CD14-positive monocyte (primary cell): Measurements from ENCODE around the gene NSD1. TPM values are rescaled to one million over a fixed set of nuclear protein-coding genes. Genes with fewer than 3 reads are reported as not detected.

ENCODE experiments used
- DNase-seq, 3 donors: peaks; one replicate each; pipeline ENCODE4 v3.0.0-alpha.2; 2011 to 2022
- H2AFZ ChIP-seq: 2 replicates; pipeline ENCODE4 v1.6.0; 2012; ENCODE audit warnings: mild to moderate bottlenecking, low read depth, low read length, inconsistent platforms; ENCODE audit not compliant: insufficient read depth, poor library complexity, severe bottlenecking
- H3K27ac ChIP-seq, 2 donors: 1 replicate in 1 of 2; 2 replicates in 1 of 2; pipeline ENCODE4 v1.5.1; 2012 to 2013; ENCODE audit warnings: low read length in 2 of 2, control low read depth in 1 of 2, inconsistent platforms in 1 of 2, low read depth in 1 of 2, mild to moderate bottlenecking in 1 of 2
- H3K27me3 ChIP-seq, 2 donors: one replicate each; pipeline versions ENCODE4 v1.6.0 to v1.6.1; 2011 to 2013; ENCODE audit warnings: low read length in 2 of 2; ENCODE audit not compliant: control insufficient read depth in 2 of 2, insufficient read depth in 2 of 2
- H3K36me3 ChIP-seq, 2 donors: replicated peaks in 1 of 2; 1 replicate in 1 of 2; 2 replicates in 1 of 2; pipeline versions ENCODE4 v1.5.1 to v1.6.1; 2012 to 2013; ENCODE audit warnings: low read length in 2 of 2, control low read depth in 1 of 2, inconsistent platforms in 1 of 2, mild to moderate bottlenecking in 1 of 2; ENCODE audit not compliant: insufficient read depth in 2 of 2, control insufficient read depth in 1 of 2
- H3K4me1 ChIP-seq, 2 donors: 1 replicate in 1 of 2; 2 replicates in 1 of 2; pipeline versions ENCODE4 v1.5.1 to v1.6.1; 2012 to 2013; ENCODE audit warnings: low read length in 2 of 2, control low read depth in 1 of 2, inconsistent platforms in 1 of 2, mild to moderate bottlenecking in 1 of 2, moderate library complexity in 1 of 2; ENCODE audit not compliant: insufficient read depth in 2 of 2, control insufficient read depth in 1 of 2
- H3K4me2 ChIP-seq: replicated peaks from 2 replicates; pipeline ENCODE3; 2012; ENCODE audit warnings: low read length, moderate library complexity, mild to moderate bottlenecking; ENCODE audit not compliant: poor library complexity, severe bottlenecking; ENCODE audit errors: extremely low read depth
- H3K4me3 ChIP-seq, 3 experiments: fragments of 200-600 bp in 1 of 3; sonication (generic) in 1 of 3; replicated peaks in 1 of 3; 1 replicate in 2 of 3; 2 replicates in 1 of 3; pipeline ENCODE4 v1.5.1; 2011 to 2013; ENCODE audit warnings: low read length in 3 of 3, mild to moderate bottlenecking in 3 of 3, control low read depth in 2 of 3, low read depth in 2 of 3, inconsistent platforms in 1 of 3, moderate library complexity in 1 of 3
- H3K79me2 ChIP-seq: 2 replicates; pipeline ENCODE4 v1.6.0; 2012; ENCODE audit warnings: mild to moderate bottlenecking, control low read depth, inconsistent platforms, low read length, moderate library complexity; ENCODE audit not compliant: insufficient read depth
- H3K9ac ChIP-seq: 2 replicates; pipeline ENCODE4 v1.6.0; 2017; ENCODE audit warnings: low read length, mild to moderate bottlenecking; ENCODE audit not compliant: insufficient read depth, poor library complexity, severe bottlenecking
- H3K9me3 ChIP-seq, 2 donors: replicated peaks in 1 of 2; 1 replicate in 1 of 2; 2 replicates in 1 of 2; pipeline versions ENCODE4 v1.5.1 to v1.6.1; 2012 to 2013; ENCODE audit warnings: low read length in 2 of 2, control low read depth in 1 of 2; ENCODE audit not compliant: control insufficient read depth in 1 of 2, insufficient read depth in 1 of 2
- H4K20me1 ChIP-seq: 2 replicates; pipeline ENCODE4 v1.6.0; 2012; ENCODE audit warnings: mild to moderate bottlenecking, low read length, control low read depth, moderate library complexity; ENCODE audit not compliant: insufficient read depth
- H3K27ac Mint-ChIP-seq, 7 donors: one replicate each; pipeline ENCODE4 v1.8.0; 2020; ENCODE audit warnings: mild to moderate bottlenecking in 7 of 7, mixed read lengths in 7 of 7, moderate library complexity in 6 of 7, inconsistent platforms in 2 of 7
- H3K27me3 Mint-ChIP-seq, 3 donors: one replicate each; pipeline ENCODE4 v1.8.0; 2021 to 2022; ENCODE audit warnings: low read depth in 3 of 3, mild to moderate bottlenecking in 3 of 3, mixed read lengths in 3 of 3, moderate library complexity in 3 of 3, inconsistent platforms in 1 of 3
- H3K36me3 Mint-ChIP-seq, 2 donors: one replicate each; pipeline ENCODE4 v1.8.0; 2020; ENCODE audit warnings: mixed read lengths in 2 of 2, inconsistent platforms in 1 of 2, mild to moderate bottlenecking in 1 of 2
- H3K4me1 Mint-ChIP-seq: one replicate; pipeline ENCODE4 v1.8.0; 2020; ENCODE audit warnings: mild to moderate bottlenecking, mixed read lengths
- H3K4me3 Mint-ChIP-seq, 2 donors: one replicate each; pipeline ENCODE4 v1.8.0; 2020; ENCODE audit warnings: mild to moderate bottlenecking in 2 of 2, mixed read lengths in 2 of 2, moderate library complexity in 1 of 2
- H3K9me3 Mint-ChIP-seq, 7 donors: one replicate each; pipeline ENCODE4 v1.8.0; 2020 to 2022; ENCODE audit warnings: mixed read lengths in 7 of 7, mild to moderate bottlenecking in 6 of 7, moderate library complexity in 6 of 7, inconsistent platforms in 2 of 7
- WGBS: methylation state at CpG from one replicate; pipeline ENCODE4 v1.1.5; 2013; ENCODE audit warnings: missing lambda C conversion rate; ENCODE audit not compliant: insufficient coverage; 5-methylcytosine and 5-hydroxymethylcytosine counted together
- intact Hi-C, 2 donors: fragments of 100-400 bp; cut with micrococcal nuclease; formaldehyde crosslinking; loops; one replicate each; pipeline versions ENCODE4 v1.15.0 to v1.15.1; 2023
- polyA plus RNA-seq, 3 donors: library from polyadenylated mRNA; depleted of rRNA in 1 of 3; unstranded in 2 of 3; stranded (reverse) in 1 of 3; fragments of 300-500 nt in 2 of 3; fragments of >200 nt in 1 of 3; fragmentation: Illumina TruSeq in 2 of 3; gene quantifications; 1 replicate in 2 of 3; 2 replicates in 1 of 3; pipeline ENCODE4 v1.2.3, GENCODE V29; 2012 to 2021
- TF ChIP-seq, protein P1 (sequence below): fragments of 200-600 bp; IDR thresholded peaks from one replicate; pipeline ENCODE4 v1.8.0; 2022; ENCODE audit warnings: antibody characterized with exemption, mild to moderate bottlenecking

NSD1 gene
- polyA plus RNA-seq, 3 donors = 12.6 to 31.9 (median 19.0) TPM

DNA sequence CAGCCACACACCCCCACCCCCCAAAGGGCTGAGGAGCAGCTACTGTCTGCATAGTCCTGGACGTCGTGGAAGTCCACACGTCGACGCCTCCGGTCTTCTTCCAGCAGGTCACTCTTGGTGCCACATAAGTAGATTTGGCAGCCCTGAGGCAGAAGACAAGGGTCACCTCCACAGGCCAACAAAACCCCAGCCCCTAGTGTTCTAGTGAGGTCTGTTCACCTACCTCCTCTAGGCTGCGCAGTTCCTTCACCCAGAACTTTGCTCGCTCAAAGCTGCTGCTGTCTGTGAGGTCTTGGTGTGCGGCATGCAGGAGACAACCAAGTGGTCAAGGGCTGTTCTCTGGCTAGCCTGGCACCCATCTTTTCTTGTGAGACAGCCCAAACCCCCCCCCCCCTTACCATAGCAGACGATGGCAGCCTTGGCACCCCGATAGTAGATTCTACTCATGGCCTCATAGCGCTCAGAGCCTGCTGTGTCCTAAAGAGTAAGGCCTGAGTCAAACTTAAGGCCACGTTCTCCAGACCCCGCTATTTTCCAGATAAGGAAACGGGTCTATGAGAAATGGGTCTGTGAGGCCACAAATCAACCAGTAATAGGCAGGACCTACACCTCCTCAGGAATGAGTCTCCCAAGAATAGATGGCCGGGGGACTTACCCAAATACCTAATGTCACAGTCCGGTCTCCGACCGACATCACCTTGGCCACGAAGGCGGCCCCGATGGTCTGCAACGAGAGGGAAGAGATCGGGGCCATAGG is 169.0 kb downstream of the NSD1 start:
- DNase-seq = no peak

More for the DNA sequence above, 169.0 kb downstream of the NSD1 start:
- Mint-ChIP-seq H3K9me3 (peaks cover 0 to 3% (median 0%) of the 10 kb centered on the region in 7 donors), H3K4me1 (peaks cover 83% of the 10 kb centered on the region), H3K4me3 (peak overlapping the region; percentile 93 to 96), H3K27ac (peak overlapping the region; percentile 64 to 99 (median 93)), H3K27me3 (peaks cover 0 to 2% (median 0%) of the 10 kb centered on the region in 3 donors), H3K36me3 (peaks cover 53 to 67% of the 10 kb centered on the region in 2 donors)
- Histone ChIP-seq H3K9ac (peak overlapping the region; percentile 80), H3K36me3 (peaks cover 36 to 47% of the 10 kb centered on the region in 2 donors), H3K27me3 (no peaks in the 10 kb centered on the region), H4K20me1 (peaks cover 48% of the 10 kb centered on the region), H3K4me1 (peaks cover 83 to 94% of the 10 kb centered on the region in 2 donors), H3K9me3 (no peaks in the 10 kb centered on the region), H3K4me3 (peak overlapping the region; percentile 90 to 97 (median 96)), H3K79me2 (peaks cover 69% of the 10 kb centered on the region), H2AFZ (peak overlapping the region; percentile 84), H3K27ac (peak overlapping the region; percentile 74 to 95), H3K4me2 (peak overlapping the region; percentile 88)
- TF ChIP-seq, protein P1, sequence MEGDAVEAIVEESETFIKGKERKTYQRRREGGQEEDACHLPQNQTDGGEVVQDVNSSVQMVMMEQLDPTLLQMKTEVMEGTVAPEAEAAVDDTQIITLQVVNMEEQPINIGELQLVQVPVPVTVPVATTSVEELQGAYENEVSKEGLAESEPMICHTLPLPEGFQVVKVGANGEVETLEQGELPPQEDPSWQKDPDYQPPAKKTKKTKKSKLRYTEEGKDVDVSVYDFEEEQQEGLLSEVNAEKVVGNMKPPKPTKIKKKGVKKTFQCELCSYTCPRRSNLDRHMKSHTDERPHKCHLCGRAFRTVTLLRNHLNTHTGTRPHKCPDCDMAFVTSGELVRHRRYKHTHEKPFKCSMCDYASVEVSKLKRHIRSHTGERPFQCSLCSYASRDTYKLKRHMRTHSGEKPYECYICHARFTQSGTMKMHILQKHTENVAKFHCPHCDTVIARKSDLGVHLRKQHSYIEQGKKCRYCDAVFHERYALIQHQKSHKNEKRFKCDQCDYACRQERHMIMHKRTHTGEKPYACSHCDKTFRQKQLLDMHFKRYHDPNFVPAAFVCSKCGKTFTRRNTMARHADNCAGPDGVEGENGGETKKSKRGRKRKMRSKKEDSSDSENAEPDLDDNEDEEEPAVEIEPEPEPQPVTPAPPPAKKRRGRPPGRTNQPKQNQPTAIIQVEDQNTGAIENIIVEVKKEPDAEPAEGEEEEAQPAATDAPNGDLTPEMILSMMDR = no peak
- intact Hi-C loops = loop anchor here (5.0 to 10.0 kb wide), 4 partner anchors 165 to 850 kb away; partner anchors contain the start of genes NHP2 (in 1 of the 2), RNF44 (in 1 of the 2) and TMED9 (in 1 of the 2)
- WGBS = 43% methylated on average over 19 of the region's 24 CpGs
